ENCODE results near the gene SLC22A1.

DNA sequence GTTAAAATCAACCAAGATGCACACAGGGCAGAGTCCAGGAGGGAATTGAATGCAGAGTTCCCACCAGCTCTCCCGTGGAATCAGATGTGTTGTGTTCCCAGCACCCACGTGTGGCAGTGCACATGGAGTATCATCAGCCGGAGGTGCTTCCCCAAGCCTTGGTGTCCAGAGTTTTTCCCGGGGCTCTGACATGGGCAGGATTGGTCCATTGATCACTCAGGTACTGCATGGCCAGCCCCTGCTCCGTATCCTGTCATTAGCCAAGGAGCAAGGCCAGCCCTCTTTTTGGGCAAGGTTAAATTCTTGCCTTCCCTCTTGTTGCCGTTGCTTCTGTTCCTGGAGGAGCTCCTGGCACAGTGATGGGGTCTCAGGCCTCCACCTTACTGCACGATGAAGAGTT, 28.6 kb upstream of the SLC22A1 start:
- TF ChIP-seq POLR2A (IDR thresholded peaks at IDR 0.05; ENCODE audit: control extremely low read depth in 1 of 2, low read depth in 2 of 2, low read length in 2 of 2) = no peak
- TF ChIP-seq, protein P1, sequence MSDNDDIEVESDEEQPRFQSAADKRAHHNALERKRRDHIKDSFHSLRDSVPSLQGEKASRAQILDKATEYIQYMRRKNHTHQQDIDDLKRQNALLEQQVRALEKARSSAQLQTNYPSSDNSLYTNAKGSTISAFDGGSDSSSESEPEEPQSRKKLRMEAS (IDR thresholded peaks at IDR 0.05) = no peak
